Stomach (tissue), 4 donors: ENCODE measurements around the gene GALNT17.

Experiments used
- CTCF ChIP-seq, 7 experiments: fragments of 450-650 bp in 4 of 7; fragments of 200-600 bp in 3 of 7; sonication (generic) in 3 of 7; IDR thresholded peaks; one replicate each; pipeline ENCODE4 v1.5.1; 2016 to 2019; ENCODE audit warnings: antibody characterized with exemption in 7 of 7, control low read depth in 2 of 7, mild to moderate bottlenecking in 1 of 7
- POLR2A ChIP-seq, 4 donors: fragments of 450-650 bp; IDR thresholded peaks; one replicate each; pipeline ENCODE4 v1.6.1; 2016; ENCODE audit warnings: antibody characterized with exemption in 4 of 4, control low read depth in 2 of 4, mild to moderate bottlenecking in 1 of 4, moderate library complexity in 1 of 4
- POLR2AphosphoS5 ChIP-seq, 3 donors: sonication (generic); formaldehyde crosslinking; IDR thresholded peaks; one replicate each; pipeline ENCODE4 v1.6.1; 2016; ENCODE audit warnings: antibody characterized with exemption in 3 of 3

GRCh38 chr7:71721742-71722141 is 589.8 kb downstream of the GALNT17 start:
- no peak for TF ChIP-seq CTCF (IDR thresholded peaks at IDR 0.05)
- TF ChIP-seq POLR2A (IDR thresholded peaks at IDR 0.05) = no peak
- no peak for TF ChIP-seq POLR2AphosphoS5 (IDR thresholded peaks at IDR 0.05)
